Amniotic epithelial cell (primary cell): ENCODE measurements around the gene SPSB1.

ENCODE experiments used
- DNase-seq: peaks from one replicate; pipeline ENCODE4 v3.0.0-alpha.2; 2010; ENCODE audit warnings: low read depth

The SPSB1 gene

DNA sequence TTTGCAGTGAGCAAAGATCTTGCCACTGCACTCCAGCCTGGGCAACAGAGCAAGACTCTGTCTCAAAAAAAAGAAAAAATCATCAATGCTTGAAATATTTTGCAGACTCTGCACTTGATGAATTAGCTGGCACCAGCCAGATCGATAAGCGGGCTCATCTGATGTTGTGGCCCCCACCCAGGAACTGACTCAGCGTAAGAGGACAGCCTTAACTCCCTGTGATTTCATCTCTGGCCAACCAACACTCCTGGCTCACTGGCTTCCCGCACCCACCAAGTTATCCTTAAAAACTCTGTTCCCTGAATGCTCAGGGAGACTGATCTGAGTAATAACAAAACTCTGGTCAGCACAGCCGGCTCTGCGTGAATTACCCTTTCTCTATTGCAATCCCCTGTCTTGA, 98.9 kb downstream of the SPSB1 start:
- DNase-seq: no peak

- no peak for DNase-seq
Measured at GRCh38 chr1:9394010-9394409, 101.3 kb downstream of the SPSB1 start.

- no peak for DNase-seq
Measured at GRCh38 chr1:9395018-9395417, 102.3 kb downstream of the SPSB1 start.

DNA sequence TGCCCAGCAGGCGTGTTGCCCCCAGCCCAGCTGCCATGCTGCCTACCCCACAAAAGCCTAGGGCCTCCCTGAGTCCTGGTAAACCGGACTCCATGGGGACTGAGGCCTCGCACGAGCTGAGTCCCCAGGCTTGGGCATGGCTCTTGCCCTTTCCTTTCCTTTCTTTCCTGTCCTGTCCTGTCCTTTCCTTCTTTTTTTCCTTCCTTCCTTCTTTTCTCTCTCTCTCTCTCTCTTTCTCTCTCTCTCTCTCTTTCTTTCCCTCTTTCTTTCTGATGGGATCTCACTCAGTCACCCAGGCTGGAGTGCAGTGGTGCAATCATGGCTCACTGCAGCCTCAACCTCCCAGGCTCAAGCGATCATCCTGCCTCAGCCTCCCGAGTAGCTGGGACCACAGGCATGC, 104.4 kb downstream of the SPSB1 start:
- DNase-seq: no peak

DNA sequence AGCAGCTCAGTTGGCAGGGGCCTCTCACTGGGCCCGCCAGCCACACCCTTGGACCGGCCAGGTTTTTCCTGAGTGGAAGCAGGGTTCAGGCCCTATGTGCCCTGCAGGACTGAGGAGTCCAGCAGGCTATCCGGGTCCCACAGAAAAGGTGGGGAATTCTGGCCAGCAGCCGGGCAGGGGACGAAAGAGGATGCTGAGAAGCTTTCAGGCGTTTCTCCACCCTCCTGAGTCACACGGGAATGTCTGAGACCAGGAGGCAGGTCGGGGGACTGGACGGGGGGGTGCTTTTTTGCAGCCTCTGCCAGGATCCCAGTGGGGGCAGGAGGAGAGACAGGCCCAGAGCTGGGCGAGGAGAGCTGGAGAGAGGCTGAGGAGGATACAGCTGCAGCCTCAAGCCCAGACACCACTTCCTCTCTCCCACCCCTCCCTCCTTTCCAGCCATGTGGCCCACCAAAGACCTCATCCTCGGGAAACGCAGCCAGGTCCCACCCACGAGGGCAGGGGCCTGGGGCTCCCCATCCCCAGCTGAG, 105.4 kb downstream of the SPSB1 start:
- no peak for DNase-seq

DNA sequence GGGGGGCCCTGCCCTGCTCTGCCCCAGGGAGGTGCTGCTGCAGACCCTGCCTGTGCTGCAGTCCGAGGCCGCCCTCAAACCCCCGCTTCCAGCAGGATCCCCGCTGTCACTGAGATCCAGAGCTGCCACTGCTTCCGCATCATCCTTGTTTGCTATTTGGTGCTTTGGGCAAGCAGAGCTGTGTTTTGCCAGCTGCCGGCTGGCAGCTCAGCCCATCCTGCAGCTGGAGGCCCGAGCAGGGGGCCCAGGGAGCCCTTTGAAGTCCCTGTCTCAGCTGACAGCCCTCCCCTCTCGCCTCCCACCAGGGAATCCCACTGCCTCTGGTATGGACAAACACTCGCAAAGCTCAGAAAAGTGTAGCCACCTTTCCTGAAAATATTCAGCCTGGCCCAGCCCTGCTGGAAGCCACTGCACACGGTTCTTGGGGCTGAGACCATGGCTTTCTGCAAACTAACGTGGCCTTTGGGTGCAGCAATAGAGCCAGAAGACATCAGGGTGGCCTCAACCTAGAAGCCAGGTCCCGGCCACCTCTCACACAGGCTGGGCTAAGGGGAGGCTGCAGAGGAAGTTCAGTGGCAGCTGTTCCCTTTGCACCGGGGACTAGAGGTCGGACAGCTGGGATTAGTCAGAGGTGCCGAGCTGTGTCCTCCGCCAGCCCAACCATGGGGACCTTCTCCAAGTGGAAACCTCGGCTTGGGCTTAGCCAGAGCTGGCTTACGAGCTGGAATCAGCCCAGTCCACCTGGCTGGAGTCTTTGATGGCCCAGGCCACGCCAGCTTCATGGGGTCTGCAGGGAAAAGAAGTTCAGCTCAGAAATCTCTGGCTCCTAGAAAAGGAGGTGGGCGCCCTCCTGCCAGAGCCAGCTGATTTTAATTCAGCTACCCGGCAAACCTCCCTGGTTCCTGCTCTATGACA, 107.1 kb downstream of the SPSB1 start:
- no peak for DNase-seq

- no peak for DNase-seq
Measured at GRCh38 chr1:9400425-9401079, 107.9 kb downstream of the SPSB1 start.

DNA sequence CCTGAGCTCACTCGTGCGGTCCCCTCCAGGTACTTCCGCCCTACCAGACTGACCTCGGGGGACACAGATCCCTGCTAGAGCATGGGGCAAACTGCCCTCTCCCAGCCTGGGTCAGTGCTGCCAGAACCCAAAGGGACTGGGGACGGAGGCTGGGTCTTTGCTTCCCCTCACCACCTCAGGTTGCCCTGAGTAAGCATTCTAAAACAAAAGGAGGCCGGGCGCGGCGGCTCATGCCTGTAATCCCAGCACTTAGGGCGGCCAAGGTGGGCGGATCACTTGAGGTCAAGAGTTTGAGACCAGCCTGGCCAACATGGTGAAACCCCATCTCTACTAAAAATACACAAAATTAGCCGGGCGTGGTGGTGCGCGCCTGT, 108.4 kb downstream of the SPSB1 start:
- DNase-seq: no peak

- no peak for DNase-seq
Measured at GRCh38 chr1:9402256-9402616, 109.5 kb downstream of the SPSB1 start.

- DNase-seq: no peak
Measured at GRCh38 chr1:9402717-9403225, 110.1 kb downstream of the SPSB1 start.

GRCh38 chr1:9404117-9404914, 111.6 kb downstream of the SPSB1 start:
- DNase-seq: no peak

GRCh38 chr1:9406111-9406510, 113.4 kb downstream of the SPSB1 start:
- DNase-seq: no peak

- DNase-seq: peak; percentile 97
Measured at GRCh38 chr1:9410737-9411297, 118.1 kb downstream of the SPSB1 start.

- DNase-seq: peak; percentile 94
Measured at GRCh38 chr1:9413071-9413876, 120.6 kb downstream of the SPSB1 start.

DNA sequence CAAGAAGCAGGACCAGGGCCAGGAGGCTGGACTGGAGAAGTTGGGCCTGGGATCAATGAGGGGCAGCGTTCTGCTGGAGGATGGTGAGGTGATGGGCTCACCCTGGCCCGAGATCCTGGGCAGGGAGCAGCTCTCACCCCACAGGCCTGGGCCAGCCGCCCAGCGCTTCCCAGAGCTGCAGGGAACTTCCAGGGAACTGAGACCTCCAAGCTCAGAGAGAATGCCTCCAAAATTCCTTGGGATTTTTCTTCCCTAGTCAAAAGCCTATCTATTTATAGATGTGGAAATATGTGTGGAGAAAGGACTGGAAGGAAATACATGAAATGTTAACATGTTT, 121.2 kb downstream of the SPSB1 start:
- DNase-seq: peak; percentile 66

DNA sequence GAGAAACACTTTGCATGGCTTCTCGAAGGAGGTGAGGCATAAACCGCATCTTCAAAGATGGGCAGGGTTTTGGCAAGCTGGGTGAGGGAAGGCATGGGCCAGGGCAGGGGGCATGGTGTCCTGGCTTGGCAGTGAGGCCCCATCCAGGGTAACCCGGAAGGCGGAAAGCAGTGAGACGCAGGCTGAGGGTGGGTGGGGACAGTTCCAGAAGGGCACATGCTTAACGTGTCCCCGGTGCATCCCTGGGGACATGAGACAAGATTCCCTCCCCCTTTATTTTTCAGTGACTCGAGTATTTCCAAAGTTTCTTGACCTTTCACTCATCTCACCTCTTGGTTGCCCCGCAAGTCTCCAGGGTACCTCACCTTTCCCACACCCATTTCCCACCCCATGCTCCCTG, 123.8 kb downstream of the SPSB1 start:
- no peak for DNase-seq

- no peak for DNase-seq
Measured at GRCh38 chr1:9416918-9417500, 124.3 kb downstream of the SPSB1 start.

GRCh38 chr1:9417695-9418094, 125.0 kb downstream of the SPSB1 start:
- no peak for DNase-seq

GRCh38 chr1:9418851-9419250, 126.2 kb downstream of the SPSB1 start:
- DNase-seq: no peak
